Activated CD8-positive, alpha-beta T cell treated with anti-CD3 and anti-CD28 coated beads for 36 hours (primary cell): ENCODE results near the gene PKLR. TPM values are rescaled to one million over a fixed set of nuclear protein-coding genes. Genes with fewer than 3 reads are reported as not detected.

Experiments used
- ATAC-seq: fragments of 200-7000 bp; cut with Tn5 transposase; one replicate; pipeline ENCODE4 v1.10.0; 2021; ENCODE audit warnings: mild to moderate bottlenecking, moderate library complexity
- CTCF ChIA-PET: fragments of 350-600 bp; sonication (Branson Sonifier 250); formaldehyde crosslinking; loops from one replicate; lab custom pipeline; 2021; ENCODE audit warnings: antibody characterized with exemption; lab: Charles Lee
- POLR2A ChIA-PET: fragments of 350-600 bp; sonication (Branson Sonifier 250); formaldehyde crosslinking; loops from one replicate; lab custom pipeline; 2021; ENCODE audit warnings: antibody characterized with exemption; lab: Charles Lee
- DNase-seq: peaks from one replicate; pipeline ENCODE4 v3.0.0-alpha.2; 2020
- H3K27ac Mint-ChIP-seq: one replicate; pipeline ENCODE4 v1.8.0; 2021; ENCODE audit warnings: mild to moderate bottlenecking, mixed read lengths
- H3K27me3 Mint-ChIP-seq: one replicate; pipeline ENCODE4 v1.8.0; 2021; ENCODE audit warnings: mixed read lengths
- H3K36me3 Mint-ChIP-seq: one replicate; pipeline ENCODE4 v1.8.0; 2021; ENCODE audit warnings: low read depth, mixed read lengths
- H3K4me1 Mint-ChIP-seq: one replicate; pipeline ENCODE4 v1.8.0; 2021; ENCODE audit warnings: low read depth, mixed read lengths
- H3K4me3 Mint-ChIP-seq: one replicate; pipeline ENCODE4 v1.8.0; 2021; ENCODE audit warnings: mild to moderate bottlenecking, moderate library complexity, mixed read lengths
- H3K9me3 Mint-ChIP-seq: one replicate; pipeline ENCODE4 v1.8.0; 2021; ENCODE audit warnings: mixed read lengths
- CTCF ChIP-seq: fragments of 200-600 bp; IDR thresholded peaks from one replicate; pipeline ENCODE4 v1.8.0; 2022; ENCODE audit warnings: antibody characterized with exemption, mild to moderate bottlenecking
- intact Hi-C: fragments of 100-400 bp; cut with micrococcal nuclease; formaldehyde crosslinking; loops from one replicate; pipeline ENCODE4 v1.10.0; 2022
- total RNA-seq, 2 experiments: library from RNA; stranded (reverse); gene quantifications; one replicate each; pipeline ENCODE4 v1.2.3, GENCODE V29; 2021

Gene PKLR
- total RNA-seq, 2 experiments from 2014 or later, result not detected

- Mint-ChIP-seq H3K4me1 (peaks cover 6% of the 10 kb centered on the region), H3K9me3 (no peaks in the 10 kb centered on the region), H3K27ac (no peak overlapping the region), H3K27me3 (no peaks in the 10 kb centered on the region), H3K36me3 (no peaks in the 10 kb centered on the region), H3K4me3 (no peak overlapping the region)
- ChIA-PET CTCF (no interaction called here), POLR2A (interaction anchor here (0.8 kb wide), 1 partner anchor 27 kb away, joined by 3 read pairs; the partner anchor contains the start of gene ENTREP3)
- DNase-seq (no peak), ATAC-seq (no peak)
- no peak for TF ChIP-seq CTCF
- intact Hi-C loops, result no loop called here
Observed at GRCh38 chr1:155282488-155283091, 18.6 kb downstream of the PKLR start.

GRCh38 chr1:155279268-155279667 is 22.0 kb downstream of the PKLR start:
- peaks cover 19% of the 10 kb centered on the region for H3K4me1 Mint-ChIP-seq
- intact Hi-C loops, result loop anchor here (5.0 kb wide), 1 partner anchor 43 kb away; the partner anchor contains the start of gene RUSC1
- no peak for TF ChIP-seq CTCF
- DNase-seq (no peak), ATAC-seq (no peak)
- CTCF ChIA-PET, result interaction anchor here (1.0 to 2.4 kb wide), 6 partner anchors 27 to 45 kb away, joined by 3 to 15 read pairs (median 4); partner anchors contain the start of genes FDPS and RUSC1
- H3K9me3 Mint-ChIP-seq, result no peaks in the 10 kb centered on the region
- H3K4me3 Mint-ChIP-seq, result no peak overlapping the region
- H3K36me3 Mint-ChIP-seq, result no peaks in the 10 kb centered on the region
- no peak overlapping the region for H3K27ac Mint-ChIP-seq
- POLR2A ChIA-PET, result interaction anchor here (1.3 to 1.6 kb wide), 2 partner anchors 13 to 48 kb away, joined by 4 read pairs; no protein-coding TSS in a partner anchor
- H3K27me3 Mint-ChIP-seq, result no peaks in the 10 kb centered on the region

GRCh38 chr1:155278689-155279160 is 22.5 kb downstream of the PKLR start:
- H3K27me3 Mint-ChIP-seq, result no peaks in the 10 kb centered on the region
- H3K36me3 Mint-ChIP-seq, result no peaks in the 10 kb centered on the region
- peak; percentile 6 for TF ChIP-seq CTCF
- POLR2A ChIA-PET, result interaction anchor here (1.2 to 1.6 kb wide), 3 partner anchors 11 to 48 kb away, joined by 3 to 4 read pairs (median 4); no protein-coding TSS in a partner anchor
- DNase-seq (no peak), ATAC-seq (no peak)
- peaks cover 20% of the 10 kb centered on the region for H3K4me1 Mint-ChIP-seq
- H3K4me3 Mint-ChIP-seq, result peak overlapping the region; percentile 54
- H3K9me3 Mint-ChIP-seq, result no peaks in the 10 kb centered on the region
- H3K27ac Mint-ChIP-seq, result no peak overlapping the region
- intact Hi-C loops, result loop anchor here (5.0 kb wide), 1 partner anchor 44 kb away; the partner anchor contains the start of gene RUSC1
- CTCF ChIA-PET, result interaction anchor here (0.8 to 2.4 kb wide), 7 partner anchors 13 to 49 kb away, joined by 3 to 15 read pairs (median 4); partner anchors contain the start of genes FDPS and RUSC1

- intact Hi-C loops, result loop anchor here (5.0 kb wide), 1 partner anchor 44 kb away; the partner anchor contains the start of gene RUSC1
- ChIA-PET POLR2A (interaction anchor here (0.7 to 1.6 kb wide), 3 partner anchors 10 to 49 kb away, joined by 3 to 4 read pairs (median 3); no protein-coding TSS in a partner anchor), CTCF (interaction anchor here (0.8 to 2.4 kb wide), 7 partner anchors 14 to 50 kb away, joined by 3 to 15 read pairs (median 4); partner anchors contain the start of genes FDPS and RUSC1)
- peak; percentile 58 for TF ChIP-seq CTCF
- Mint-ChIP-seq H3K36me3 (no peaks in the 10 kb centered on the region), H3K27ac (no peak overlapping the region), H3K9me3 (no peaks in the 10 kb centered on the region), H3K4me1 (peaks cover 23% of the 10 kb centered on the region), H3K4me3 (peak overlapping the region; percentile 54), H3K27me3 (no peaks in the 10 kb centered on the region)
- ATAC-seq (peak; percentile 46), DNase-seq (peak; percentile 92)
Observed at GRCh38 chr1:155277902-155278688, 23.1 kb downstream of the PKLR start.
